Measurements from ENCODE around the gene RRBP1.

GRCh38 chr20:17668432-17668831 is 13.6 kb downstream of the RRBP1 start:
- no peak for TF ChIP-seq CTCF (IDR thresholded peaks at IDR 0.05)
- TF ChIP-seq POLR2AphosphoS5 (IDR thresholded peaks at IDR 0.05), result no peak
- no peak for TF ChIP-seq POLR2A (IDR thresholded peaks at IDR 0.05)
